ENCODE data around the gene SCN4A.
A peak's percentile ranks its signal among the peaks of the same experiment; 100 is the strongest.
"Not testable (repeated sequence)": the region's sequence is repeated elsewhere in the genome, so short reads cannot be mapped to it uniquely, and the experiment has no call there.

The SCN4A gene

GRCh38 chr17:63911041-63911635 lies 61.6 kb downstream of the SCN4A start, which contains the start of gene CSHL1:
Gene CSHL1 (minus strand): TSS chr17:63911258. CDS start chr17:63911196, 62 bp downstream.
- DNase-seq = no peak

- no peak for DNase-seq
Observed at GRCh38 chr17:63910096-63910495, 62.6 kb downstream of the SCN4A start.

- not testable (repeated sequence) for DNase-seq
Observed at GRCh38 chr17:63909586-63909985, 63.1 kb downstream of the SCN4A start.

- not testable (repeated sequence) for DNase-seq
Observed at GRCh38 chr17:63907161-63907778, 65.4 kb downstream of the SCN4A start.

GRCh38 chr17:63904796-63905195 lies 67.9 kb downstream of the SCN4A start:
- DNase-seq = not testable (repeated sequence)

- DNase-seq = not testable (repeated sequence)
Observed at GRCh38 chr17:63903787-63904201, 68.9 kb downstream of the SCN4A start.

GRCh38 chr17:63901971-63902370 lies 70.7 kb downstream of the SCN4A start:
- not testable (repeated sequence) for DNase-seq

GRCh38 chr17:63898899-63899798 lies 73.6 kb downstream of the SCN4A start:
- not testable (repeated sequence) for DNase-seq

GRCh38 chr17:63896524-63897354 lies 76.0 kb downstream of the SCN4A start, which contains the start of gene CSH1:
Gene CSH1 (minus strand): TSS chr17:63896574. CDS start chr17:63896511, 63 bp downstream.
- DNase-seq = not testable (repeated sequence)

- DNase-seq = not testable (repeated sequence)
Observed at GRCh38 chr17:63894821-63895220, 77.9 kb downstream of the SCN4A start.

GRCh38 chr17:63894021-63894420 lies 78.7 kb downstream of the SCN4A start:
- not testable (repeated sequence) for DNase-seq

- not testable (repeated sequence) for DNase-seq
Observed at GRCh38 chr17:63892316-63893037, 80.2 kb downstream of the SCN4A start.

- peak; percentile 5 for DNase-seq
Observed at GRCh38 chr17:63889026-63889848, 83.5 kb downstream of the SCN4A start.
